Measurements from ENCODE around the gene LATS1. TPM values are rescaled to one million over a fixed set of nuclear protein-coding genes. Genes with fewer than 3 reads are reported as not detected.

LATS1 gene
- total and polyA plus RNA-seq, 2 of the 8 experiments (the other 6 are each of a cell fraction or from before 2014, with no cell fraction given) = 8.9 to 21.7 TPM

DNA sequence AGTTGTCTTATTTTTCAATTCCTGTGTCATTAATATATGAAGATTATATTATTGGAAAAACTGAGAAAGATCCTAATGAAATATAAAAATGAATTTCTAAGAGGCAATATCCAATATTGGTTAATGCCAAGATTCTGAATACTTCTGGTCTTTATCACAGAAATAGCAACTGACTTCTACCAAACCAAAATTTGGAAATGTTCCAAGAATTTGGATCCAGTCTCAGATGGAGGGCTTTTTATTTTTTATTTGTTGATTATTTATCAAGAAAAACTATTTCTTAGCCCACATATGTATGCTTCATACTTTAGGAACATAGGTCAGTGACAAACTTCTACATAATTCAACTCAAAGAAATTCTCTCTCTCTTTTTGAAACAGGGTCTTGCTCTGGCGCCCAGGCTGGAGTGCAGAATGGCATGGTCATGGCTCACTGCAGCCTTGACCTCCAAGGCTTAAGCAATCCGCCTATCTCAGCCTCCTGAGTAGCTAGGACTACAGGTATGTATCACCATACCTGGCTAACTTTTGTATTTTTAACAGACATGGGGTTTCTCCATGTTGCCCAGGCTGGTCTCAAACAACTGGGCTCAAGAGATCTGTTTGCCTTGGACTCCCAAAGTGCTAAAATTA is 15.3 kb upstream of the LATS1 start:
- Histone ChIP-seq H3K56ac (replicated peaks; ENCODE audit: insufficient read length, low read depth, low read length) (no peak overlapping the region), H3K14ac (ENCODE audit: insufficient read length) (no peak overlapping the region), H3K27me3 (replicated peaks in 1 of 4; ENCODE audit: control insufficient read depth in 3 of 4, extremely low read depth in 1 of 4, insufficient read depth in 3 of 4, low read length in 3 of 4) (no peaks in the 10 kb centered on the region), H4K5ac (ENCODE audit: insufficient read length, low read depth, low read length) (no peak overlapping the region), H3K18ac (ENCODE audit: extremely low read depth, low read length) (no peak overlapping the region), H2BK120ac (replicated peaks; ENCODE audit: low read depth, low read length) (no peak overlapping the region), H3K4me1 (replicated peaks in 1 of 4; ENCODE audit: control insufficient read depth in 3 of 4, insufficient read depth in 4 of 4, low read length in 3 of 4) (no peaks in the 10 kb centered on the region), H3K4ac (replicated peaks; ENCODE audit: insufficient read length, low read depth, low read length) (no peak overlapping the region), H4K8ac (ENCODE audit: extremely low read depth, insufficient read depth, low read length) (no peak overlapping the region), H2AK5ac (ENCODE audit: low read depth, low read length) (no peak overlapping the region), H2BK15ac (ENCODE audit: low read length) (no peak overlapping the region), H4K91ac (replicated peaks; ENCODE audit: insufficient read length, low read length) (no peak overlapping the region), H3K27ac (ENCODE audit: low read depth, low read length) (no peak overlapping the region), H3K79me2 (ENCODE audit: control insufficient read depth in 1 of 2, insufficient read depth in 2 of 2, low read length in 2 of 2) (no peaks in the 10 kb centered on the region), H3K4me3 (ENCODE audit: extremely low read depth in 1 of 4, insufficient read depth in 2 of 4, low read depth in 3 of 4, low read length in 4 of 4) (no peak overlapping the region), H2AFZ (ENCODE audit: low read length) (no peak overlapping the region), H3K36me3 (ENCODE audit: control insufficient read depth in 2 of 4, insufficient read depth in 4 of 4, low read length in 3 of 4) (peaks cover 20 to 77% (median 51%) of the 10 kb centered on the region in 4 experiments), H2BK5ac (ENCODE audit: low read depth, low read length) (no peak overlapping the region), H3K23me2 (ENCODE audit: low read depth, low read length) (no peaks in the 10 kb centered on the region), H4K20me1 (replicated peaks in 1 of 2; ENCODE audit: control insufficient read depth in 1 of 2, insufficient read depth in 2 of 2, low read length in 2 of 2) (peaks cover 0 to 1% of the 10 kb centered on the region in 2 experiments), H3K79me1 (ENCODE audit: low read depth, low read length) (no peaks in the 10 kb centered on the region), H3K23ac (ENCODE audit: insufficient read length) (no peak overlapping the region), H3K4me2 (ENCODE audit: insufficient read depth in 1 of 2, low read depth in 2 of 2, low read length in 2 of 2) (no peak overlapping the region), H2BK20ac (ENCODE audit: low read length) (no peak overlapping the region), H3K9me3 (ENCODE audit: insufficient read depth in 2 of 2, low read depth in 1 of 2, low read length in 1 of 2) (no peaks in the 10 kb centered on the region), H2BK12ac (ENCODE audit: low read depth, low read length) (no peak overlapping the region), H3K9ac (replicated peaks in 1 of 4; ENCODE audit: extremely low read depth in 1 of 4, low read depth in 3 of 4, low read length in 3 of 4) (no peak overlapping the region)
- TF ChIP-seq NANOG (IDR thresholded peaks at IDR 0.05; ENCODE audit: insufficient read depth, low read depth, low read length, poor library complexity, severe bottlenecking) = no peak
- ChIA-PET POLR2A (ENCODE audit: partially characterized antibody) (interaction anchor here (0.8 kb wide), 1 partner anchor 42 kb away, joined by 3 read pairs; no protein-coding TSS in a partner anchor), CTCF (ENCODE audit: partially characterized antibody) (interaction anchor here (0.8 to 1.1 kb wide), 2 partner anchors 9 to 94 kb away, joined by 4 to 5 read pairs; no protein-coding TSS in a partner anchor)
- DNase-seq (ENCODE audit: low read depth in 1 of 2, low spot score in 2 of 2) (no peak), FAIRE-seq (no peak)
- 95% methylated on average over 2 of the region's 2 CpGs; no CpG with 5 or more reads in 1 of the 2 experiments for WGBS, 2 experiments (ENCODE audit: extremely low coverage in 1 of 2, insufficient coverage in 1 of 2, insufficient read length in 1 of 2, insufficient replicate concordance in 2 of 2, low coverage in 1 of 2, low lambda C conversion rate in 2 of 2, missing lambda C conversion rate in 1 of 2)

All from H1 (cell line).